DMS79 treated with DMSO at 0.1 percent for 48 hours (cell line): Measurements from ENCODE around the gene TMEM87A.

ENCODE experiments used
- DNase-seq: peaks from one replicate; lab custom pipeline; 2025; lab: John Stamatoyannopoulos, UW

Gene TMEM87A

GRCh38 chr15:42202653-42203052 lies 70.6 kb downstream of the TMEM87A start:
- DNase-seq: no peak

GRCh38 chr15:42201801-42202200 lies 71.4 kb downstream of the TMEM87A start:
- DNase-seq: no peak

- no peak for DNase-seq
Observed at GRCh38 chr15:42199126-42199525, 74.1 kb downstream of the TMEM87A start.

- no peak for DNase-seq
Observed at GRCh38 chr15:42198516-42198915, 74.7 kb downstream of the TMEM87A start.

GRCh38 chr15:42194513-42194912 lies 78.7 kb downstream of the TMEM87A start:
- DNase-seq: no peak

GRCh38 chr15:42193383-42193782 lies 79.8 kb downstream of the TMEM87A start:
- DNase-seq: no peak

- peak; percentile 16 for DNase-seq
Observed at GRCh38 chr15:42191610-42192346, 81.5 kb downstream of the TMEM87A start.

GRCh38 chr15:42190370-42190769 lies 82.9 kb downstream of the TMEM87A start:
- no peak for DNase-seq

- DNase-seq: no peak
Observed at GRCh38 chr15:42185801-42186200, 87.4 kb downstream of the TMEM87A start.

- DNase-seq: no peak
Observed at GRCh38 chr15:42184736-42185135, 88.5 kb downstream of the TMEM87A start.

GRCh38 chr15:42184296-42184695 lies 88.9 kb downstream of the TMEM87A start:
- no peak for DNase-seq

- DNase-seq: no peak
Observed at GRCh38 chr15:42182961-42183360, 90.3 kb downstream of the TMEM87A start.

GRCh38 chr15:42182328-42182886 lies 90.8 kb downstream of the TMEM87A start:
- DNase-seq: no peak

- no peak for DNase-seq
Observed at GRCh38 chr15:42178056-42178455, 95.2 kb downstream of the TMEM87A start.

- no peak for DNase-seq
Observed at GRCh38 chr15:42175671-42176070, 97.6 kb downstream of the TMEM87A start.

- no peak for DNase-seq
Observed at GRCh38 chr15:42172475-42172874, 100.8 kb downstream of the TMEM87A start.

- no peak for DNase-seq
Observed at GRCh38 chr15:42171795-42172194, 101.4 kb downstream of the TMEM87A start.

- no peak for DNase-seq
Observed at GRCh38 chr15:42171122-42171521, 102.1 kb downstream of the TMEM87A start.

- DNase-seq: no peak
Observed at GRCh38 chr15:42166225-42166940, 106.8 kb downstream of the TMEM87A start.

GRCh38 chr15:42165106-42165505 lies 108.1 kb downstream of the TMEM87A start:
- DNase-seq: no peak

GRCh38 chr15:42163947-42164550 lies 109.2 kb downstream of the TMEM87A start:
- peak; percentile 54 for DNase-seq

GRCh38 chr15:42163291-42163690 lies 109.9 kb downstream of the TMEM87A start:
- no peak for DNase-seq
